HG02610 (cell line): ENCODE data around the gene JMJD4.

Source experiments
- ATAC-seq: cut with Tn5 transposase; IDR thresholded peaks from one replicate; pipeline ENCODE4 v1.9.1; 2021; ENCODE audit warnings: mild to moderate bottlenecking, moderate library complexity; ENCODE audit not compliant: unreplicated experiment

The JMJD4 gene

GRCh38 chr1:227769047-227769935 is 34.2 kb upstream of the JMJD4 start:
- ATAC-seq, result no peak

- no peak for ATAC-seq
Observed at GRCh38 chr1:227768640-227769039, 33.5 kb upstream of the JMJD4 start.

- no peak for ATAC-seq
Observed at GRCh38 chr1:227768125-227768439, 33.0 kb upstream of the JMJD4 start.

GRCh38 chr1:227767401-227768124 is 32.5 kb upstream of the JMJD4 start:
- ATAC-seq, result no peak

GRCh38 chr1:227766653-227767277 is 31.7 kb upstream of the JMJD4 start:
- ATAC-seq, result no peak

GRCh38 chr1:227766015-227766634 is 31.0 kb upstream of the JMJD4 start:
- peak; percentile 62 for ATAC-seq

- ATAC-seq, result no peak
Observed at GRCh38 chr1:227765261-227766014, 30.3 kb upstream of the JMJD4 start.

- ATAC-seq, result no peak
Observed at GRCh38 chr1:227764019-227764391, 28.9 kb upstream of the JMJD4 start.

- no peak for ATAC-seq
Observed at GRCh38 chr1:227763246-227764018, 28.3 kb upstream of the JMJD4 start.

- ATAC-seq, result peak; percentile 69
Observed at GRCh38 chr1:227762231-227762911, 27.3 kb upstream of the JMJD4 start.

- no peak for ATAC-seq
Observed at GRCh38 chr1:227761621-227762230, 26.6 kb upstream of the JMJD4 start.

- no peak for ATAC-seq
Observed at GRCh38 chr1:227760377-227760776, 25.3 kb upstream of the JMJD4 start.

- ATAC-seq, result peak; percentile 39
Observed at GRCh38 chr1:227759341-227760300, 24.5 kb upstream of the JMJD4 start.

GRCh38 chr1:227758366-227758765 is 23.3 kb upstream of the JMJD4 start:
- no peak for ATAC-seq

GRCh38 chr1:227757781-227758180 is 22.7 kb upstream of the JMJD4 start:
- no peak for ATAC-seq

GRCh38 chr1:227756172-227756959 is 21.3 kb upstream of the JMJD4 start:
- ATAC-seq, result peak; percentile 31

GRCh38 chr1:227754958-227755357 is 19.9 kb upstream of the JMJD4 start:
- no peak for ATAC-seq
